Right lobe of liver (tissue), 6 donors: Measurements from ENCODE around the gene UNC119. TPM values are rescaled to one million over a fixed set of nuclear protein-coding genes. Genes with fewer than 3 reads are reported as not detected.

Source experiments
- ATAC-seq, 4 donors: fragments of 200-7000 bp; cut with Tn5 transposase; one replicate each; pipeline ENCODE4 v1.9.1; 2020; ENCODE audit warnings: mild to moderate bottlenecking in 4 of 4, moderate library complexity in 4 of 4
- DNase-seq, 3 donors: peaks; one replicate each; pipeline ENCODE4 v3.0.0-alpha.2; 2020
- H3K27ac ChIP-seq, 3 donors: fragments of 200-600 bp; one replicate each; pipeline ENCODE4 v1.8.0; 2022
- H3K27me3 ChIP-seq, 2 donors: fragments of 200-600 bp; one replicate each; pipeline ENCODE4 v1.8.0; 2022
- H3K36me3 ChIP-seq, 4 donors: fragments of 200-600 bp; sonication (generic) in 1 of 4; one replicate each; pipeline versions ENCODE4 v1.5.1 to v1.8.0; 2017 to 2022; ENCODE audit warnings: control low read depth in 1 of 4
- H3K4me1 ChIP-seq, 4 donors: fragments of 200-600 bp; sonication (generic) in 1 of 4; one replicate each; pipeline versions ENCODE4 v1.5.1 to v1.8.0; 2017 to 2022; ENCODE audit warnings: control low read depth in 1 of 4
- H3K4me3 ChIP-seq, 3 donors: fragments of 200-600 bp; one replicate each; pipeline ENCODE4 v1.8.0; 2022
- H3K9me3 ChIP-seq, 4 donors: fragments of 200-600 bp; sonication (generic) in 1 of 4; one replicate each; pipeline versions ENCODE4 v1.5.1 to v1.8.0; 2017 to 2022; ENCODE audit warnings: control low read depth in 1 of 4
- POLR2A ChIP-seq: fragments of 450-650 bp; IDR thresholded peaks from one replicate; pipeline ENCODE4 v1.6.1; 2017; ENCODE audit warnings: antibody characterized with exemption, mild to moderate bottlenecking
- WGBS: methylation state at CpG from one replicate; pipeline ENCODE4 v1.1.6; 2018; ENCODE audit warnings: low coverage, low lambda C conversion rate; ENCODE audit not compliant: insufficient coverage; ENCODE audit errors: missing lambda C conversion rate; 5-methylcytosine and 5-hydroxymethylcytosine counted together
- intact Hi-C, 2 donors: fragments of 100-400 bp; cut with DNase I; formaldehyde crosslinking; loops; one replicate each; pipeline versions ENCODE4 v1.11.2 to v1.14.1; 2022
- total RNA-seq, 6 experiments: library from RNA; depleted of rRNA in 2 of 6; stranded (reverse); fragments of >200 nt in 2 of 6; fragmentation: NEBNext Ultra II Directional in 3 of 6; extraction: Animal tissue kit (Norgen Biotek cat#: 25700) in 3 of 6; gene quantifications; one replicate each; pipeline versions ENCODE4 v1.1.0 to v1.2.4, GENCODE V29; 2016 to 2023
- TF ChIP-seq, protein P1 (sequence below), 4 donors: fragments of 200-600 bp in 3 of 4; fragments of 450-650 bp in 1 of 4; IDR thresholded peaks; one replicate each; pipeline versions ENCODE4 v1.5.1 to v1.8.0; 2016 to 2022; ENCODE audit warnings: antibody characterized with exemption in 4 of 4, mild to moderate bottlenecking in 2 of 4
- donor health status: DM: no; HTN: yes; CAD: no.
- donor health status: DM: no; HTN: no; CAD: no.
- donor health status: DM: no; HTN: no; CAD: no.
- donor health status: DM: no; HTN: yes; CAD: no.
- donor health status: DM: no; HTN: yes; CAD: no.

UNC119 gene
- total RNA-seq, 6 experiments from 2014 or later: 11.5 to 37.8 (median 13.1) TPM

- H3K4me3 ChIP-seq: no peak overlapping the region
- TF ChIP-seq, protein P1, sequence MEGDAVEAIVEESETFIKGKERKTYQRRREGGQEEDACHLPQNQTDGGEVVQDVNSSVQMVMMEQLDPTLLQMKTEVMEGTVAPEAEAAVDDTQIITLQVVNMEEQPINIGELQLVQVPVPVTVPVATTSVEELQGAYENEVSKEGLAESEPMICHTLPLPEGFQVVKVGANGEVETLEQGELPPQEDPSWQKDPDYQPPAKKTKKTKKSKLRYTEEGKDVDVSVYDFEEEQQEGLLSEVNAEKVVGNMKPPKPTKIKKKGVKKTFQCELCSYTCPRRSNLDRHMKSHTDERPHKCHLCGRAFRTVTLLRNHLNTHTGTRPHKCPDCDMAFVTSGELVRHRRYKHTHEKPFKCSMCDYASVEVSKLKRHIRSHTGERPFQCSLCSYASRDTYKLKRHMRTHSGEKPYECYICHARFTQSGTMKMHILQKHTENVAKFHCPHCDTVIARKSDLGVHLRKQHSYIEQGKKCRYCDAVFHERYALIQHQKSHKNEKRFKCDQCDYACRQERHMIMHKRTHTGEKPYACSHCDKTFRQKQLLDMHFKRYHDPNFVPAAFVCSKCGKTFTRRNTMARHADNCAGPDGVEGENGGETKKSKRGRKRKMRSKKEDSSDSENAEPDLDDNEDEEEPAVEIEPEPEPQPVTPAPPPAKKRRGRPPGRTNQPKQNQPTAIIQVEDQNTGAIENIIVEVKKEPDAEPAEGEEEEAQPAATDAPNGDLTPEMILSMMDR (IDR thresholded peaks at IDR 0.05): no peak
- no peak for TF ChIP-seq POLR2A
Measured at GRCh38 chr17:28520687-28521086, 31.7 kb downstream of the UNC119 start.

GRCh38 chr17:28519236-28519635 is 33.2 kb downstream of the UNC119 start:
- Histone ChIP-seq H3K9me3 (no peaks in the 10 kb centered on the region), H3K27me3 (no peaks in the 10 kb centered on the region), H3K36me3 (no peaks in the 10 kb centered on the region), H3K4me3 (no peak overlapping the region), H3K27ac (no peak overlapping the region), H3K4me1 (no peaks in the 10 kb centered on the region)
- TF ChIP-seq POLR2A: no peak
- TF ChIP-seq, protein P1 (IDR thresholded peaks at IDR 0.05): no peak
- whole genome bisulfite sequencing: 57% methylated on average over 5 of the region's 5 CpGs
- DNase-seq (no peak), ATAC-seq (no peak)
- intact Hi-C loops: no loop called here

More at GRCh38 chr17:28520687-28521086, 31.7 kb downstream of the UNC119 start:
- DNase-seq: no peak
- Histone ChIP-seq H3K9me3 (no peaks in the 10 kb centered on the region), H3K27me3 (no peaks in the 10 kb centered on the region), H3K27ac (no peak overlapping the region), H3K36me3 (no peaks in the 10 kb centered on the region), H3K4me1 (no peaks in the 10 kb centered on the region)
- intact Hi-C loops: no loop called here
- ATAC-seq: no peak
- no CpG with 5 or more reads among the region's 6 CpGs for WGBS

GRCh38 chr17:28518578-28518977 is 33.8 kb downstream of the UNC119 start:
- DNase-seq: no peak
- intact Hi-C loops: no loop called here
- WGBS: 60% methylated on average over 6 of the region's 7 CpGs

GRCh38 chr17:28518132-28518531 is 34.3 kb downstream of the UNC119 start:
- Histone ChIP-seq H3K9me3 (no peaks in the 10 kb centered on the region), H3K27me3 (no peaks in the 10 kb centered on the region), H3K4me3 (no peak overlapping the region), H3K36me3 (no peaks in the 10 kb centered on the region), H3K4me1 (no peaks in the 10 kb centered on the region), H3K27ac (no peak overlapping the region)
- TF ChIP-seq, protein P1 (IDR thresholded peaks at IDR 0.05): no peak
- TF ChIP-seq POLR2A: no peak
- no peak for DNase-seq
- WGBS: 44% methylated on average over 3 of the region's 6 CpGs
- peak in 1 of 4 donors; percentile 21 for ATAC-seq
- intact Hi-C loops: no loop called here

More at GRCh38 chr17:28518578-28518977, 33.8 kb downstream of the UNC119 start:
- Histone ChIP-seq H3K4me1 (no peaks in the 10 kb centered on the region), H3K27me3 (no peaks in the 10 kb centered on the region), H3K36me3 (no peaks in the 10 kb centered on the region), H3K27ac (no peak overlapping the region), H3K9me3 (no peaks in the 10 kb centered on the region), H3K4me3 (no peak overlapping the region)
- ATAC-seq: no peak
- TF ChIP-seq POLR2A: no peak
- TF ChIP-seq, protein P1 (IDR thresholded peaks at IDR 0.05): no peak

DNA sequence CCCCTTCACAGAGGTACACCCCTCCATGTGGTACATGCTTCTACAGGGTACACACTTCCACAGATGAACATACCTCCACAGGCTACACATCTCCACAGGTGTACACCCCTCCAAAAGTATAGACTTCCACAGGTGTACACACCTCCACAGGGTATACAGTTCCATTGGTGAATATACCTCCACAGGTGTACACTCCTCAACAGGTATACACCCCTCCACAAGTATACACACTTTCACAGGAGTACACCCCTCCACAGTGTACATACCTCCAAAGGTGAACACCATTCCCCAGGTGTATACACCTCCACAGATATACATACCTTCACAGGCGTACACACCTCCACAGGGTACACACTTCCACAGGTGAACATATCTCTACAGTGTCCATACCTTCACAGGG is 36.9 kb downstream of the UNC119 start:
- TF ChIP-seq, protein P1 (IDR thresholded peaks at IDR 0.05): no peak
- no peak for TF ChIP-seq POLR2A
- Histone ChIP-seq H3K9me3 (no peaks in the 10 kb centered on the region), H3K4me3 (no peak overlapping the region), H3K4me1 (no peaks in the 10 kb centered on the region), H3K27me3 (no peaks in the 10 kb centered on the region), H3K27ac (no peak overlapping the region), H3K36me3 (no peaks in the 10 kb centered on the region)
- no peak for ATAC-seq
- WGBS: 90% methylated on average over 1 of the region's 1 CpG
- DNase-seq: no peak
- intact Hi-C loops: no loop called here
